ENCODE measurements around the gene LLGL1. TPM values are rescaled to one million over a fixed set of nuclear protein-coding genes. Genes with fewer than 3 reads are reported as not detected.

The LLGL1 gene
- total RNA-seq, 4 donors from 2014 or later = 7.5 to 19.0 (median 15.4) TPM

DNA sequence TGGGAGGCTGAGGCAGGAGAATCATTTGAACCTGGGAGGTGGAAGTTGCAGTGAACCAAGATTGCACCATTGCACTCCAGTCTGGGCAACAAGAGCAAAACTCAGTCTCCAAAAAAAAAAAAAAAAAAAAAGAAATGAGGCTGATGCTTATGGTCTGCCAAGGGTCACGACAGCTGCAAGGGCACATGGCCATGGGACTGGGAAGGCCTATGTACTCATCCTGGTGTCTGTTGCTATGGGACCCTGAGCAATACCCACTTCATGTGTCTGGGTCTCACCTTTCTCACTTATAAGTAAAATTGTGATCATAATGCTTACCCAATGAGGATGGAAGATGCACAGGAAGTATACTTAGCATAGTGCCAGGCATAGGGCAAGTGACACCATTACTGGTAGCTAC, 51.6 kb downstream of the LLGL1 start:
- DNase-seq = no peak
- H3K36me3 ChIP-seq = peaks cover 0 to 76% (median 0%) of the 10 kb centered on the region in 3 donors
- H3K27ac ChIP-seq = no peak overlapping the region
- H3K4me1 ChIP-seq = no peaks in the 10 kb centered on the region
- TF ChIP-seq, protein P1, sequence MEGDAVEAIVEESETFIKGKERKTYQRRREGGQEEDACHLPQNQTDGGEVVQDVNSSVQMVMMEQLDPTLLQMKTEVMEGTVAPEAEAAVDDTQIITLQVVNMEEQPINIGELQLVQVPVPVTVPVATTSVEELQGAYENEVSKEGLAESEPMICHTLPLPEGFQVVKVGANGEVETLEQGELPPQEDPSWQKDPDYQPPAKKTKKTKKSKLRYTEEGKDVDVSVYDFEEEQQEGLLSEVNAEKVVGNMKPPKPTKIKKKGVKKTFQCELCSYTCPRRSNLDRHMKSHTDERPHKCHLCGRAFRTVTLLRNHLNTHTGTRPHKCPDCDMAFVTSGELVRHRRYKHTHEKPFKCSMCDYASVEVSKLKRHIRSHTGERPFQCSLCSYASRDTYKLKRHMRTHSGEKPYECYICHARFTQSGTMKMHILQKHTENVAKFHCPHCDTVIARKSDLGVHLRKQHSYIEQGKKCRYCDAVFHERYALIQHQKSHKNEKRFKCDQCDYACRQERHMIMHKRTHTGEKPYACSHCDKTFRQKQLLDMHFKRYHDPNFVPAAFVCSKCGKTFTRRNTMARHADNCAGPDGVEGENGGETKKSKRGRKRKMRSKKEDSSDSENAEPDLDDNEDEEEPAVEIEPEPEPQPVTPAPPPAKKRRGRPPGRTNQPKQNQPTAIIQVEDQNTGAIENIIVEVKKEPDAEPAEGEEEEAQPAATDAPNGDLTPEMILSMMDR (IDR thresholded peaks at IDR 0.05) = no peak
- no peak for TF ChIP-seq POLR2A (IDR thresholded peaks at IDR 0.05)
- no peak overlapping the region for H3K4me3 ChIP-seq
- H3K9me3 ChIP-seq = no peaks in the 10 kb centered on the region
- H3K27me3 ChIP-seq = no peaks in the 10 kb centered on the region

DNA sequence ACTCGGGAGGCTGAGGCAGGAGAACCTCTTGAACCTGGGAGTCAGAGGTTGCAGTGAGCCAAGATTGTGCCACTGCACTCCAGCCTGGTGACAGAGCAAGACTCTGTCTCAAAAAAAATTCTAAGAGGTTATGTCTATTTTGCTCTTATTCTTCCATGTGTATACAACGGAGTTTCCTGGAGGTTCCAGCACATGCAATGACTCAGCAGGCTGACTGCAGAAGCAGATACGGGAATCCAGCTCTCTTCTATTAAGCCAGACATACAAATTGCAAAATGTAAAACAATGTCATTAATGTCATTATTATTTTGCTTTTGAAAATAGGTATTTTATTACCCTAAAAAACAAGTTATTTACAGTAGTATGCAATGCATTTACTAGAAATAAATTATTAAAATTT, 53.4 kb downstream of the LLGL1 start:
- Histone ChIP-seq H3K27me3 (no peaks in the 10 kb centered on the region), H3K4me3 (no peak overlapping the region), H3K36me3 (peaks cover 0 to 89% (median 0%) of the 10 kb centered on the region in 3 donors), H3K27ac (no peak overlapping the region), H3K4me1 (no peaks in the 10 kb centered on the region), H3K9me3 (no peaks in the 10 kb centered on the region)
- DNase-seq = no peak
- TF ChIP-seq POLR2A (IDR thresholded peaks at IDR 0.05) = no peak

DNA sequence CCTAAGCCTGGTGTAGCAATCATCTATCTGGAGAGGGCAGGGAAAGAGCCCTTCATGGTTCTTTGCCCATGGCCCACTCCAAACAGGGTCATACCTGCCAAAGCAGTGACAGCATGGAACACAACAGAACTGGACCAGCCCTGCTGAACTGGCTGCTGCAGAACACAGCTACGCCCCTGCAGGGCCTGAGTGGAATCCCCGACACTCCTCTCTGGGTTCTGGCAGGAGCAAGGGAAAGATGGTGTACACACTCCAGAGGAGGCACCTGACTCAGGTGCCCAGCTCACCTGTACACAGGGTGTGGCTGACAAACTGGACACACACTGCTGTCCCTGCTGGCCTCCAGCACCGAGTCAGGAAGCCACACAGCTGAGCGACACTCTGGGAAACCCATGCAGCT, 54.8 kb downstream of the LLGL1 start:
- Histone ChIP-seq H3K27ac (no peak overlapping the region), H3K4me1 (no peaks in the 10 kb centered on the region), H3K4me3 (no peak overlapping the region), H3K27me3 (no peaks in the 10 kb centered on the region), H3K36me3 (peaks cover 0 to 92% (median 0%) of the 10 kb centered on the region in 3 donors), H3K9me3 (no peaks in the 10 kb centered on the region)
- TF ChIP-seq POLR2A (IDR thresholded peaks at IDR 0.05) = no peak
- TF ChIP-seq, protein P1 (IDR thresholded peaks at IDR 0.05) = no peak
- DNase-seq = no peak

DNA sequence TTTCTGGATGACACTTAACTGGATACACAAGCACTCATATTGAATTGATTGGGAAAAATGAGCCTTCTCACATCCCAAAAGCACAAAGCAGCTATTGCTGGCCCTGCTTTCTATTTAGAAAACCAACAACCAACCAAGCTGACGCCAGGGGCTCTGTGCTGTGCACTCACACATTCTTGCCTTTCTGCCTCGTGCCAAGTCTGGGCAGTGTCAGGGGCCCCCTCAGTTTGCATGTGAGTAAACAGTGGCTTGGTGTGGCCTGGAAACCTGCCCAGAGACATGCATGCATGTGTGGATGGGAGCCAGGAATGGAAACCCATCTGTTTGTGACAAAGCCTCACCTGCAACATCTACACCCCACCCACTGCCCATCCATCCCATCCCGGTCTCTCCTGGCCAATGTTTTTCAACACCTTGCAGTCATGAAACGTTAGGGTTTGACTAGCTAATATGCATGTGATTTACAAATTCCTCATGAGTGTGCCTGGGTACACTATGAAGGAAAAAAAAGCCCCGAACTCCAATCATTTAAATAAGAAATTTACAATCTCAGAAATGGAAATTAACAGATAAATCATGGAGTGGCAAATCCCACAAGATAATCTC, 55.4 kb downstream of the LLGL1 start:
- TF ChIP-seq, protein P1 (IDR thresholded peaks at IDR 0.05) = no peak
- TF ChIP-seq POLR2A (IDR thresholded peaks at IDR 0.05) = no peak
- no peak overlapping the region for H3K4me3 ChIP-seq
- no peaks in the 10 kb centered on the region for H3K27me3 ChIP-seq
- DNase-seq = no peak
- no peaks in the 10 kb centered on the region for H3K4me1 ChIP-seq
- H3K9me3 ChIP-seq = no peaks in the 10 kb centered on the region
- H3K27ac ChIP-seq = no peak overlapping the region
- H3K36me3 ChIP-seq = peaks cover 0 to 95% (median 0%) of the 10 kb centered on the region in 3 donors

DNA sequence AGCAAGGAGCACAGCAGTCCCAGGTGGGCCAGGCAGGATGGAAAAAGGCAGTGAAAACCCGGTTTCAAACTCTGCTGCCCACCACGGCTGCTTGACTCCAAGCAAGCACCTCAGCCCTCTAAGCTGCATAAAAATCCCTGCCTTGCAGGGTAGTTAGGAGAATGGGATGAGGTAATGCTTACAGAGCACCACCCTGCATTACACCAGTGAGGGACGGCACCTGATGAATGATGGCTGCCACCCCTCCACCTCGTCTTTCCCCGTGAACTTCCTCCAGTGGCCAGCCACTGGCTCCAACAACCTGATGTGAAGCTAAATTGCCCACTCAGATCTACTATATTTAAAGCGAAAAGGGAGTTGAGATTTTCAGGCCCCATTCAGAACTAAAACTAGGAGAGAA, 56.4 kb downstream of the LLGL1 start:
- Histone ChIP-seq H3K4me1 (no peaks in the 10 kb centered on the region), H3K27ac (no peak overlapping the region), H3K27me3 (no peaks in the 10 kb centered on the region), H3K9me3 (no peaks in the 10 kb centered on the region), H3K36me3 (peaks cover 0 to 94% (median 0%) of the 10 kb centered on the region in 3 donors), H3K4me3 (no peak overlapping the region)
- no peak for DNase-seq
- TF ChIP-seq POLR2A (IDR thresholded peaks at IDR 0.05) = no peak
- TF ChIP-seq, protein P1 (IDR thresholded peaks at IDR 0.05) = no peak

DNA sequence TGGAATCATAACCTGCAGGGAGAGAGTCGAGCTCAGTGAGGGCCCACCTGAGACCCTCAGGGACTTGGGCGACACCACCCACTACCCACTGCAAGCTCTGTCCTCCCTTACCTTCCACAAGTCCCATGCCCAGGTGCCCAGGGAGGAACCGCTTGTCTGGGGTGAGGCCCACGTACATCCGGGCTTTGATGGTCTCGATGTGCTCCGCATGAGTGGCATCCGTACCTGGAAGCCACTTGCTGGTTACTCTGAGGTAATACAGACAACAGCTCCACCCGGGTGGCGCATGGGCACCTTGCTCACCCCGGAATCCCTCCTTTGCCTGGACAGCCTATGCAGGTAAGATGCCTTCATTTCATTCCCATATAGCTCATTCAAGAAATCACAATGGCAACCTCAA, 59.9 kb downstream of the LLGL1 start:
- no peak for DNase-seq
- Histone ChIP-seq H3K27me3 (no peaks in the 10 kb centered on the region), H3K36me3 (peaks cover 0 to 93% (median 0%) of the 10 kb centered on the region in 3 donors), H3K27ac (no peak overlapping the region), H3K4me3 (no peak overlapping the region), H3K9me3 (no peaks in the 10 kb centered on the region), H3K4me1 (no peaks in the 10 kb centered on the region)
- no peak for TF ChIP-seq POLR2A (IDR thresholded peaks at IDR 0.05)
- TF ChIP-seq, protein P1 (IDR thresholded peaks at IDR 0.05) = no peak
